Right lung (tissue), 10 donors: Measurements from ENCODE around the gene PRRG3. TPM values are rescaled to one million over a fixed set of nuclear protein-coding genes. Genes with fewer than 3 reads are reported as not detected.
"Not testable (repeated sequence)": the region's sequence is repeated elsewhere in the genome, so short reads cannot be mapped to it uniquely, and the experiment has no call there.

ENCODE experiments used
- DNase-seq, 2 donors: peaks; one replicate each; pipeline ENCODE4 v3.0.0-alpha.2; 2013
- long read RNA-seq, 8 donors: transcript quantifications; one replicate each; lab custom pipeline, GENCODE V29; 2026
- polyA plus RNA-seq, 5 donors: library from polyadenylated mRNA; unstranded; fragments of 120-200 nt; gene quantifications; one replicate each; pipeline versions ENCODE4 v1.2.1 to v1.2.3, GENCODE V29; 2013; ENCODE audit warnings: inconsistent platforms in 1 of 5, low replicate concordance in 1 of 5; ENCODE audit not compliant: insufficient read length in 5 of 5, insufficient read depth in 1 of 5

Gene PRRG3
- 10 to 100 TPM in 4 of 5 donors, 1 to 10 TPM in 1; 8.2 to 14.4 (median 13.0) TPM for polyA plus RNA-seq
- long read RNA-seq, donor 1, partial matches to known transcripts, result 7 of 10 reads
- long read RNA-seq, donor 1, other reads (novel, unspliced or antisense), result 0 of 10 reads
- long read RNA-seq, donor 2, result 0 reads
- long read RNA-seq, donor 3, partial matches to known transcripts, result 0 of 1 reads
- long read RNA-seq, donor 3, other reads (novel, unspliced or antisense), result 0 of 1 reads
- long read RNA-seq, donor 4, partial matches to known transcripts, result 0 of 1 reads
- long read RNA-seq, donor 4, other reads (novel, unspliced or antisense), result 0 of 1 reads
- long read RNA-seq, donor 5, result 0 reads
- long read RNA-seq, donor 6, partial matches to known transcripts, result 0 of 1 reads
- long read RNA-seq, donor 6, other reads (novel, unspliced or antisense), result 0 of 1 reads
- long read RNA-seq, donor 7, result 0 reads
- long read RNA-seq, donor 8, result 0 reads

DNA sequence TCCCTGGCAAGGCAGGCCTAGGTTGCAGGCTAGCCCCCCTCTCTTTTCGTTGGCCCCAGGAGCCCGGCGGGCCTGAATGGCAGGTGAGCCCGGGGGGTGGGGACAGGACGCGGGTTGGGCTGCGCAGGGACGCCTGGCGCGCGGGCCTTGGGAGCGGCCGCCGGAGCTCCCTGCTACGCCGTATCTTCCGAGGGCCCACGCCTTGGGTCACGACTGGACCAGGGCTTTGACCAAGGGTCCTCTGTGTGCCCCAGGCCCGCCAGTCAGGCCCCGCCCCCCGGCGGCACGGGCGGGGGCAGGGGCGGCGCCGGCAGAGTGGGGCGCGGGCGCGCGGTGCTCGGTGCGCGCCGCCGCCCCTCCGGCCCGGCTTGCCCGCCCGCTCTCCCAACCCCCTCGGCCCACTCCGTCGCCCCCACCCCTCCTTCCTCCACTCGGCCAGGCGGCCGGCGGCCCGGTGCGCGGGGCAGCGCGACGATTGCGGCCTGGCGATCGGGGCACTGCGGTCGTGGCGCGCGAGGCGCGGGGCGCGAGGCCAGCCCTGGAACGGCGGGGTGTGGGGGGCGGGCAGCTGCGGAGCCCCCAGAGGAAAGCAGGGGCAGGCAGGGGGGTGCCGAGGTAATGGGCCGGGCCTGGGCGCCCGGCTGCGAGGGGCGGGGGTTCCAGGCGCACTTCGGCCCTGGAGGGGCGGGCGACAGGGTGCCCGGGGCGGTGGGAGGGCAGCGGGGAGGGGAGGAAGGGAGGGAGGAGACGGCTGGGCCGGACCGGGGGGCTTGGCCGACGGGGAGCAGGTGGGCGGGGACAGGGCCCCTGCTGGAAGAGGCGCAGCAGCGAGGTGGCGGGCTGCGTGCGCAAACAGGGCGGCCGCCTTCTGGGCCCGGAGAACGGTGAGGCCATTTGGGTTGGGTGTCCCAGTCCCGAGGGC lies at the start of gene PRRG3:
TSS of gene PRRG3 (plus strand) at position 798 of the 922 bp plus-strand sequence. CDS start 3,357 bp downstream, outside the sequence.
- no peak for DNase-seq

DNA sequence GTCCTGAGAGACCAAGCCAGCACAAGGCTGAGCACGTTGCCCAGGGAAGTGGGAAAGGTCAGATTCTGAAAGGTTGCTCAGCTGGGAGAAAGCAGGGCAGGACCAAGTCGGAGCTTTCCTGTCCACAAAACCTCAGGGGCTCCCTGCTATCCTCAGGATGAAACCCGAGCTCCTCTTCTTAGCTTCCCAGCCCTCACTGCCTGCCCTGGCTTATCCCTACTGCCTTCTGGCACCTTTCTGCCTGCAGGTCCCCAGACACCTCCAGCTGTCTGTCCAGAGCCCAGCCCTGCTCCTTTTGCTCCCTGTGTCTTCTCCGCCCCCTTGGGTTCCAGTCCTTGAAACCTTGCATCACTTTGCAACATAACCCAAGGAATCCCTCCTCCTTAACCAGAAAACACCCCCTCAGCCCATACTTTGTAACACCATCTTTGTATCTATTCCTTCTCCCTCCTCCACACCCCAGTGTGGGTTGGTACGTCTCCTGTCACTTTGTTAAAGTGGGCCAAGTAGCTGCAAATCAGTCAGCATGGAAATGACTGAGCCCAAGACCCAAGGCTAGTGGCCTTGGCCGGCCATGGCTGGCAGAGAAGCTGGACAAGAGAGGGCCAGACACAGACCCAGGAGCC lies 20.0 kb upstream of the PRRG3 start:
- DNase-seq, result no peak

DNA sequence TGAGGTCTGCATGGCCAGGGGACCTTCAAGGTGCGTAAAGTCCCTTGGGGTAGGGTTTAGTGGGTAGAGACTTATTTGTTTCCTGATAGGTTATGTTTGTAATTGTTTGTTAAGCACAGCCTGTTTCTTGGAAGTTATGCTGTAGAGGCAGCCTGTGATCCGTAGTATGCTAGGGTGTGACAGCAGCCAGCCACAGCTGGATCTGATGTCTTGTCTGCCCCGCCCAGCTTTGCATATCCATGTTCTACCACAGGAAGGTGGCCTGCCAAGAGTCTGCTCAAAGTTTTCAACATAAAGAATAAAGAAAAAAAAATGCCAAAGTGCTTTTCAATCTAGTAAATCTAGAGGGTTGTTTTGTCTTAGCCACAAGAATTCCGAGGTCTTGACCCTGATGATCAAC lies 19.1 kb upstream of the PRRG3 start:
- DNase-seq, result no peak

DNA sequence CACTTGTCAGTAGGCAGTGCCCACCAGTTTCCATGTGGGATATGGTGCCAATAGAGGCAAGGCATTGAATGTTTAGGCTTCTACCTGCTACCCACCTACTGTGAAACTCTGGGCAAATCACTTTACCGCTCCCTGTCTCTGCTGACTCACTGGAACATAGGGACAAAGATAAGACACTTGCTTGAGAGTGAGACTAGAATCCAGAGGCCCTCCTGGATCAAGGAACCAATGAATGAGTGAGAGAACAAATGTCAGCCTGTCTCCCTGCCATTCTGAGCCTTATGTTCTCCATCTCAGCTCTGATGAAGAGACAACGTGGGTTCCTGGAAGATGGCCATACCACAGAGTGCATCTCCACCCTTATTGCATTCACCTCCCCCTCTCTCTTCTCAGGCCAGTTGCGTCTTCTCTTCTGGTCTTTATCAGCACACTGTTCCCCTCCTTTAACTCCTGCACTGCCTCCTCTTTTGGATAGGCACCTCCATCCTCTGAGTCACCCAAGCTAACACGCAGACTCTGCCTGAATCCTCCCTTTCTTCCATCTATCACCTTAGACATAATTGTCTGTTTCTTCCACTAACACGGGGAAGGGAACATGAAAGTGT lies 15.4 kb upstream of the PRRG3 start:
- DNase-seq, result no peak

DNA sequence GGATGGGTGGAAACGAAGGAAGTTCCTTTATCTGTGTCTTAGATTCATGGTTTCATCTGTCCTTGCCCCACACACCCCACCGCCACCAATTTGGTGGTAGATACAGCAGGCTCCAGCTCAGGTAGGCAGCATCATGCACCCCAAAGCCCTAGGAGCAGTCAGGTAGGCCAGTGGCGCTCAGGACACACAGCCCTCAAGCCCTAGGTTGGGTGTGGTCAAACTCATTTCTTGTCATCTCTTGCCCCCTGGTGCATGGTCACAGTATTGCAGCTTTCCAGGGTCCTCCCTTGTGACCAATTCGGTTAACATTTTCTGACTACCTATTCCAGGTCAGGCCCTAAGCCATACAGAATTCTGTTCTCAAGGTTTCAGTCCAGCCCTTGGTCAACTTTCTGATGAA lies 14.5 kb upstream of the PRRG3 start:
- DNase-seq, result no peak

DNA sequence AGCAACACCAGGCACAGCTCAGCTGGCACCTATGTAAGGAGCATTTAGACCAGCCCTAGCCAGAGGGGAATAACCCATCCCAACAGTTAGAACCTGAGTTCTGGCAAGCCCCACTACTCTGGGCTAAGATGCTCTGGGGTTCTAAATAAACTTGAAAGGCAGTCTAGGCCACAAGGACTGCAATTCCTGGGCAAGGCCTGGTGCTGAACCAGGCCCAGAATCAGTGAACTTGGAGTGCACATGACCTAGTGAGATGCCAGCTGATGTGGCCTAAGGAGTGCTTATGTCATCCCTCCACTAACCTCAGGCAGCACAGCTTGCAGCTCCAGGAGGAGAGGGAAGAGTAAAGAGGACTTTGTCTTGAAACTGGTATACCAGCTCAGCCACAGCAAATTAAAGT lies 7.6 kb upstream of the PRRG3 start:
- DNase-seq, result no peak

DNA sequence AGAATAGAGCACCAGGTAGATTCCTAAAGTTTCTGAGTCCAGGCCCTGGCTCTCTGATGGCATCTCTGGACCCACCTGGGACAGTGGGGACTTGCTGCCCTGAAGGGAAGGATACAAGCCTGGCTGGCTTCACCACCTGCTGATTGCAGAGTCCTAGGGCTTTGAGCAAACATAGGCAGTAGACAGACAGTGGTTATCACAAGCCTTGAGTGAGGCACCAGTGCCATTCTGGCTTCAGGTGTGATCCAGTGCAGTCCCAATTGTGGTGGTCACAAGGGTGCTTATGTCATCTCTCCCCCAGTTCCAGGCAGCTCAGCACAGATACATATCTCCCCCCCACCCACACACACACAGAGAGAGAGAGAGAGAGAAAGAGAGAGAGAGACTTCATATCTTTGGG lies 6.6 kb upstream of the PRRG3 start:
- DNase-seq, result no peak

DNA sequence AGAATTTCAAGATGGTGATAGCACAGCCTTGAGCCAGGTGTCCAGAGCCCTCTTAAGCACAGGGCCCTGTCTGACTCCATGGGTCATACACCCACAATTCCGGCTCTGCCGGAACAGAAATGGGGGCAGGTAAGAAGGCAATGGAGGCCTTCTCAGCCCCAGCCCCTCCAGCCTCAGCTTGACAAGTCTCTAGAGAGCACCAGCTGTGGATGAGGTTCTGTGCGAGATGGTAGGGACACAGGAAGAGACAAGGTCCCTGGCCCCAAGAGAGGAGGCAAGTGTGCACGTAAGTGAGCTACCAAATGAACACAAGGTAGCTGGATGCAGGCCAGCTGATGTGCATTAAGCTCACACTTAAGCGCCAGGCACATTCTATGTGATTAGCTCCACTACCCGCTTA lies 2.4 kb upstream of the PRRG3 start:
- no peak for DNase-seq

DNA sequence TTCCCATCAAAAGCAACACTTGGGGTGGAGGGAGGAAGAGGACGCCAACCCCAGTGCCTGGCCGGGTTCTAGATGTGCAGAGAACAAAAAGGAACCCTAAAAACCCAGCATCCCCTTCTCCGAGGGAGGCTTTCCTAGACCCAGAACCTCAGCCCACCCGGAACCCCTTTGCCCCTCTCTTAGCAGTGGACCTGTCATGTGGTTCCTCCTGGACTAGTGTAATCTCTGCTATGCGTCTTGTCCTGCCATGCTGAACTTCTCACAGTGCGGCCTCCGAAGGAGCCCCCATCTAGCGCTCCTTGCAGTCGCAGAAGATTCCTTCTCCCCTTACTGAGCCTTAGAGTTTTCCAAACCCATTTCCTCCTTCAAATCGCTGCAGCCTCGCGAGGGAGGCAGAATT lies 1.1 kb upstream of the PRRG3 start:
- DNase-seq, result no peak

DNA sequence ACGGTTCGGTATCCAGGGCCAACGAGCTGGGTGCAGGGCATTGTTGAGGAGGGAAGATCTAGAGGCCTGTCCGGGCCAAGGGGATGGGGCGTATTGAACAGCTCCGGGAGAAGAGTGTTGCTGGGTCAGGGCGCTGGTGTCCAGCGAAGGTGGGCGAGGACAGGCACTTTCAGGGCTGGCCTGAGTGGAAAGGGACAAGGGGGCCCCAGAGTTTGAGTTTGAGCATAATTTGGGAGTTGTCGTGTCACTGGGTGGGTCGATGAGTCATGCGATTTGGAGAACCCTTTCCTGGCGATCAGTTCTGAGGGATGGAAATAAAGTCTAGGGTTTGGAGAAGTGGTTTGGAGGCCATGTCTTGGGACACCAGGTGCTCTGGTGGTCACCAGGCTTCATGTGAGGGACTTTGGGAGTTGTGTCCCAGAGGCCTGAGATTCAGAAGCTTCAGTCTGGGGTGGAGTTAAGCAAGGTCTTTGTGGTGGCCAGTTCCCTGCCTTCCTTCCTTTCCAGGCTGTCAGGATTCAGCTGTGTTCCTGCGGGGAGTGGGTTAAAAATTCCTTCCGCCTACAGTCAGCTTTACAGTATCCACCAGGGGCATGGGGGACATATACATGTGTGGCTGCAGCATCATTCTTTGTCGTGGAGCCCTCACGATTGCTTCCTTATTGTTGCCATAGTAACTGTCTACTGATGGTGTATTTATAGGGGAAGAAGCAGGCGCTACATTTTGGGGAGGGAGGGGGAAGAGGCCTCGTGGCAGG lies 504 bp downstream of the PRRG3 start:
- no peak for DNase-seq

DNA sequence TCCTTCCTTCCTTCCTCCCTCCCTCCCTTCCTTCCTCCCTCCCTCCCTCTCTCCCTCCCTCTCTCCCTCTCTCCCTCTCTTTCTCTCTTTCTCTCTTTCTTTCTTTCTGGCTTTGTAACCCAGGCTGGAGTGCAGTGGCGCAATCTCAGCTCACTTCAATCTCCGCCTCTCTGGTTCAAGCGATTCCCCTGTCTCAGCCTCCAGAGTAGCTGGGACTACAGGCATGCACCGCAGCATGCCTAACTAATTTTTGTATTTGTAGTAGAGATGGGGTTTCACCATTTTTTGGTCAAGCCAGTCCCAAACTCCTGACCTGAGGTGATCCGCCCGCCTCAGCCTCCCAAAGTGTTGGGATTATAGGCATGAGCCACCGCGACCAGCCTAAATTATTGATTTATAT lies 1.8 kb downstream of the PRRG3 start:
- DNase-seq, result not testable (repeated sequence)

DNA sequence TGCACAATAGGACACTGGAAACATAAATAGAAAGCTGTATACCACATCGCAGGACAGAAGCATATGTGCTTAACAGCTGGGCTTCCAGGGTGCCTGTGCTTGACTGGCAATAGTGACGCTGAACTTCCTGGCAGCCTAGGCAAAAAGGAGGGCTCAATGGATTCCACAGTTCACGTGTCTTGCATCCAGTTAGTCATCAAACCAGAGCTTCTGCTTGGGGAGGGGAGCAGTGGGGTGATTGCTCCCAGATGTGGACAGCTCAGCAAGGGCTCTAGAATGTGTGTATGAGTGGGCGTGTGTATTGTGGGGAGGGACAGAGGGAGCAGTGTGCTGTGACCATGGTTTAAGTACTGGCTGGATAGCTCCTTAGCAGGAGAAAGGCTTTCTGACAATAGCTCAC lies 2.3 kb downstream of the PRRG3 start:
- no peak for DNase-seq

DNA sequence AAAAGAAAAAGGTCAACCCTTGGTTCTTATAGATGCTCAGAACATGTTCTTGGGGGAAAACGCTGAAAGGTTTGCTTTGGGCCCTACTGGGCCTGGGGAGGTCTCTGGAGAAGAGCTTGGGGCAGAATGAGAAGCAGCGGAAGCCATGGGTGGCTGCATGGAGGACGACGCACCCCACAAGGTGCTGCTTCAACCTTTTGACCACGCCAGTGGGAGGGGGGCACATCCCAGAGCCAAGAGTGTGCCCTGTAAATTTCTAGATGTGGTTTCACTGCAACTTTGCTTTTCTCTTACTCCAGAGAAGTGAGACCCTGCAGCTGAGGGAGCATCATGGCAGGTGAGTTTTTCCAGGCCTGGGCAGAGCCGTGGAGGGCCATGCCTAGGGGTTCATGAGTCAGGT lies 3.2 kb downstream of the PRRG3 start:
- no peak for DNase-seq

DNA sequence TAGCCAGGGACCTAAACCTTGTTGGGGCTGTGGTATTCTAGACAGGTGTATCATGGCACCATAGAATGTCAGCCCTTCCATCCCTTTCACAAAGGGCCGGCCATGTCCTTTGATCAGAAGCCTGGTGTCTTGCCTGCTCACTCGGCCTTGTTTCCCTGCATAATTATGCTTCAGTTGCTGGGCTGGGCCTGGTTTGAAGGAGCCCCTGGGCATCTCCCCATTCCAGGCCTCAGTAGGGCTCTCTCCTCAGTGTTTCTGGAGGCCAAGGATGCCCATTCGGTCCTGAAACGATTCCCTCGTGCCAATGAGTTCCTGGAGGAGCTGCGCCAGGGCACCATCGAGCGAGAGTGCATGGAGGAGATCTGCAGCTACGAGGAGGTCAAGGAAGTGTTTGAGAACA lies 4.5 kb downstream of the PRRG3 start:
- DNase-seq, result no peak

DNA sequence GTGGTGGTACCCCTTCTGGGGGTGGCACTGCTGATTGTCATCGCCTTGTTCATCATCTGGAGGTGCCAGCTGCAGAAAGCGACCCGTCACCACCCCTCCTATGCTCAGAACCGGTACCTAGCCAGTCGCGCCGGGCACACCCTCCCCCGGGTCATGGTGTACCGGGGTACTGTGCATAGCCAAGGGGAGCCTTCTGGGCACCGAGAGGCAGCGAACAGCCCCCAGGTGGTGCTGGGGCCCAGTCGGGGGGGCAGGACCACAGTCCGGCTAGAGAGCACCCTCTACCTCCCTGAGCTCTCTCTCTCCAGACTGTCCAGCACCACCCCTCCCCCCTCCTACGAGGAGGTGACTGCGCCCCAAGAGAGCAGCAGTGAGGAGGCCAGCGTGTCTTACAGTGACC lies 5.3 kb downstream of the PRRG3 start:
- no peak for DNase-seq

DNA sequence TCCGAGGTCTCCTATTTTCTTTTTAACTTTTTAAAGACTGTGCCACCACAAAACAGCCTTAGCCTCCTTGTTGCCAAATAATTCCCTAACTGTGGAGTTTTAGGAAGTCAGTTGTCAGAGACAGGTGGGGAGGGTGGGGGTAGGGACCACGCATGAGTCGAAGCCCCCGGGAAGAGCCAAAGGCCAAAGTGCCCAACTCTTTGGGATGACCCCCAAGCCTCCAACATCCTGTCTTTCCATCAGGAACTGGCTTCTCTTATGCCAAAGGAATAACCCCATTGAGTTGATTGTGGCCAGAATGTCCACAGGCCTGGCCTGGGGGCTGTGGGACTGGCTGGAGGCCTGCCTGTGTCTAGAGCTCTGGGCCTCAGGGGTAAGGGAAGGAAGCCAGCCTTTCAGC lies 5.8 kb downstream of the PRRG3 start:
- no peak for DNase-seq

DNA sequence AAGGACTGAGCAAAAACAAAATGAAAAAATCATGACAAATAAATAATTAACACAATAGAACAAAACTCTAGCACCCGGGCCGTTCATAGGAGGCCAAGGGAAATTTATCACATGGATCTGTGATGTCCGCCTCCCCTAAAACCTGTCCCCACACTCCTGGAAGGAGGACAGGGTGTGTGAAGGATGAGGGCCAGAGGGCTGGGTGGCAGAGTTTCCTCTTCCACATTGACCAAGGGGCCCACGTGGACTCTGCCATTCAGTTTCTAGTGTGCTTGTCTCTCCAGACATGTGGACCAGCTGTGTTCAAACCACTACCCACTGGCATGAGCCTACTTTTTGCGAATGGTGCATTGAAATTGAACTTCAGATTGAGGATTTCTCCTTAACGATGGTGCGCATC lies 6.3 kb downstream of the PRRG3 start:
- no peak for DNase-seq

DNA sequence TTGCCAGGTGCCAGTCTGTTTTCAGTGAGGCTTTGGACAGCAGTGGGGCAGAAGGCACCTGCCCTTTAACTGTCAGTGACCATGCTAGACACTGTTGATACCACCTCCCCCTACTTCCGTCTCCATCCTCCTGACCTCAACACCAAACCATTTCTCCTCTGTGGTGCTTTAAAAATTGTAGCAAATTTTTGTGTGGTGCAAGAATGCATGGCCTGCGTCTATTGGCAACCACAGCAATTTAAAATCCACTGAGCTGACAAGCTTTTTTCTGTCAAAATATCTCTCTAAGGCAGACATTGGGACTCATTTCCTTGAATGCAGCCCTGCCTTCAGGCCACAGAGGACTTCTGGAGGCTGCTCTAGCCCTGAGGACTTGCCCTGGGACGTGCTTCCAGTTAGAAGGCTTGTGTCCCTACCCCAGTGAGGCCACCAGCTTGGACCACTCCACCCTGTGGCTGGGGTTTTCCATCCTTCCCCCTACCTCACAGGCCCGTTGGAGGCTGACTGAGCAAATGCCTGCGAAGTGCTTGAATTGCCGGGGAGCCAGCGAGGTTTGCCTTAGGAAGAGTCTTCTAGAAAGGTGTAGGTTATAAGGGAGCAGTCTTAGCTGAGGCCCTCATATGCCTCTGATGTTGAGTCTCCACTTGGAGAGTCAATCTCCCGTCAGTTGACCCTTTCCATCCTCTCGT lies 6.9 kb downstream of the PRRG3 start:
- DNase-seq, result no peak

DNA sequence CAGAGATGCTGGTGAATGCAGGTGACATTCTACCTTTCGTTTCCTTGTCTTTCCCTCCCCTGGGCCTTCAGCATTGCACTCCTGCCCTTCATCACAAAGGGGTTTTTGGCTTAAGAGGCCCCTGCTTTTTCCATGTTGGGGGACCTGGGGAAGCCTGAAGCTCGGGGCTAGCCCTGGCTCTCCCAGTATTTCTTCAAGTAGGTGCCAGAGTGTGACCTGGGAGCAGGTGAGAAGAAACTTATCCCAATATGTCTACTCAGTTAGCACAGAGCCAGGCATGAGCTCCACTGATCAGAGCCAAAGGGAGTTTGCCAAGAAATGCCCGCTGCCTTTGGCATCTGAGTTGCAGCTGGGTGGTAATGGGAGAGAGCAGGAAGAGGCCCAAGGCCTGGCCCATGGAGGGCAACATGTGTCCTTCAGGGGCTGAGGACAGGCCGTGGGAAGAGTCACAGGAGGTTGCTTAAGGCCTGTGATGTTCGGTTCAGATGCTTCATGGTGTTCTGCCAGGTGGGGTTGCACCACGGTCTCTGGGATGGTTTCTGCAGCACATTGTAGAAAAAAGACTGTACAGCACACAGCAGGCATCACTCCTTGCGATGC lies 7.6 kb downstream of the PRRG3 start:
- no peak for DNase-seq

DNA sequence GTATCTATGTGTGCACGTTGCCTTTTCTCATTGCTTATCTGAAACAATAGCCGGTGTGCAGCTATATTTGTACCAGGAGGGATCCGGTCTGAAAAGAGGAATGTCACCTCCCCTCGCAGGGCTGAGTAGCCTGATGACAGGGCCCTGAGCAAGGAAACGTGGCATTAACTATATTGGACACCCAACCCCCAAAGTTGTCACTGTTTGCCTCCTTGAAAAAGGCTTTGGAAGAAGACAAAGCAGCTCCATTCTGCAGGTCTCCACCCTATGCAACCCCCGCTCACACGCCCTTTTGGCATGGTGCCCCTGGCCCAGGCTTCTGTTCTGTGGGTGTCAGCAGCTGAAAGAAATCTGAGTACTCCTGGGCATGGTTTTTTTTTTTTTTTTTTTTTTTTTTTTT lies 8.2 kb downstream of the PRRG3 start:
- DNase-seq, result peak in 1 of 2 donors; percentile 34
